Measurements from ENCODE around the gene OCLN.
"Not testable (repeated sequence)": the region's sequence is repeated elsewhere in the genome, so short reads cannot be mapped to it uniquely, and the experiment has no call there.

The OCLN gene

GRCh38 chr5:69530561-69531405 is 38.2 kb downstream of the OCLN start:
- DNase-seq = no peak

- DNase-seq = no peak
Observed at GRCh38 chr5:69531406-69531801, 38.8 kb downstream of the OCLN start.

GRCh38 chr5:69537911-69538310 is 45.3 kb downstream of the OCLN start:
- not testable (repeated sequence) for DNase-seq

GRCh38 chr5:69538735-69539134 is 46.1 kb downstream of the OCLN start:
- DNase-seq = not testable (repeated sequence)

GRCh38 chr5:69541347-69541746 is 48.8 kb downstream of the OCLN start:
- DNase-seq = not testable (repeated sequence)

- DNase-seq = not testable (repeated sequence)
Observed at GRCh38 chr5:69542838-69543618, 50.4 kb downstream of the OCLN start.

- not testable (repeated sequence) for DNase-seq
Observed at GRCh38 chr5:69544602-69545001, 52.0 kb downstream of the OCLN start.

GRCh38 chr5:69559908-69560330 is 67.3 kb downstream of the OCLN start, which contains the start of gene GTF2H2C:
GTF2H2C (plus strand) TSS chr5:69560191; CDS start chr5:69565133, 4,942 bp downstream.
- DNase-seq = not testable (repeated sequence)

GRCh38 chr5:69560587-69561431 is 68.2 kb downstream of the OCLN start:
- DNase-seq = not testable (repeated sequence)

- not testable (repeated sequence) for DNase-seq
Observed at GRCh38 chr5:69566172-69566571, 73.6 kb downstream of the OCLN start.

- not testable (repeated sequence) for DNase-seq
Observed at GRCh38 chr5:69568072-69568471, 75.5 kb downstream of the OCLN start.

- not testable (repeated sequence) for DNase-seq
Observed at GRCh38 chr5:69583356-69583755, 90.8 kb downstream of the OCLN start.

GRCh38 chr5:69596114-69596840 is 103.7 kb downstream of the OCLN start:
- DNase-seq = not testable (repeated sequence)

GRCh38 chr5:69601947-69602346 is 109.4 kb downstream of the OCLN start:
- DNase-seq = not testable (repeated sequence)

GRCh38 chr5:69606839-69607238 is 114.2 kb downstream of the OCLN start:
- not testable (repeated sequence) for DNase-seq
